A549 (cell line): ENCODE measurements around the gene COL5A2.

ENCODE experiments used
- EHMT2 ChIP-seq: fragments of 200-600 bp; sonication (generic); IDR thresholded peaks from 2 replicates; pipeline ENCODE4 v1.6.1; 2016; ENCODE audit warnings: antibody characterized with exemption, low read depth, mild to moderate bottlenecking, moderate library complexity
- EP300 ChIP-seq, 2 experiments: fragments of >200 bp; sonication (Bioruptor Twin); formaldehyde crosslinking; IDR thresholded peaks; 2 replicates in 1 of 2; 3 replicates in 1 of 2; pipeline ENCODE4 v1.6.1; 2016 to 2017
- ESRRA ChIP-seq: fragments of 150-350 bp; IDR thresholded peaks from 2 replicates; pipeline ENCODE4 v1.6.1; 2014; ENCODE audit warnings: mild to moderate bottlenecking, low read length, borderline replicate concordance
- FOSL2 ChIP-seq, 2 experiments: fragments of 450-650 bp in 1 of 2; fragments of >200 bp in 1 of 2; sonication (Bioruptor Twin) in 1 of 2; formaldehyde crosslinking; IDR thresholded peaks; 2 replicates each; pipeline versions ENCODE4 v1.5.0 to v1.6.1; 2016 to 2020; ENCODE audit warnings: mild to moderate bottlenecking in 1 of 2, moderate library complexity in 1 of 2
- JUN ChIP-seq, 2 experiments: fragments of >200 bp; sonication (Bioruptor Twin); formaldehyde crosslinking; IDR thresholded peaks; 2 replicates in 1 of 2; 3 replicates in 1 of 2; pipeline ENCODE4 v1.6.1; 2016 to 2017
- PHF8 ChIP-seq: fragments of 200-600 bp; sonication (generic); IDR thresholded peaks from 2 replicates; pipeline ENCODE4 v1.6.1; 2016; ENCODE audit warnings: low read depth, mild to moderate bottlenecking, antibody characterized with exemption, moderate library complexity, borderline replicate concordance
- RAD21 ChIP-seq, 2 experiments: fragments of >200 bp in 1 of 2; sonication (Bioruptor Twin) in 1 of 2; formaldehyde crosslinking in 1 of 2; IDR thresholded peaks in 1 of 2; conservative IDR thresholded peaks in 1 of 2; 2 replicates in 1 of 2; 3 replicates in 1 of 2; pipeline ENCODE4 v1.6.1; 2012 to 2018; ENCODE audit warnings: inconsistent platforms in 1 of 2
- TF ChIP-seq, protein P1 (sequence below): fragments of >200 bp; sonication (Bioruptor Twin); formaldehyde crosslinking; IDR thresholded peaks from 3 replicates; pipeline ENCODE4 v1.5.1; 2016

DNA sequence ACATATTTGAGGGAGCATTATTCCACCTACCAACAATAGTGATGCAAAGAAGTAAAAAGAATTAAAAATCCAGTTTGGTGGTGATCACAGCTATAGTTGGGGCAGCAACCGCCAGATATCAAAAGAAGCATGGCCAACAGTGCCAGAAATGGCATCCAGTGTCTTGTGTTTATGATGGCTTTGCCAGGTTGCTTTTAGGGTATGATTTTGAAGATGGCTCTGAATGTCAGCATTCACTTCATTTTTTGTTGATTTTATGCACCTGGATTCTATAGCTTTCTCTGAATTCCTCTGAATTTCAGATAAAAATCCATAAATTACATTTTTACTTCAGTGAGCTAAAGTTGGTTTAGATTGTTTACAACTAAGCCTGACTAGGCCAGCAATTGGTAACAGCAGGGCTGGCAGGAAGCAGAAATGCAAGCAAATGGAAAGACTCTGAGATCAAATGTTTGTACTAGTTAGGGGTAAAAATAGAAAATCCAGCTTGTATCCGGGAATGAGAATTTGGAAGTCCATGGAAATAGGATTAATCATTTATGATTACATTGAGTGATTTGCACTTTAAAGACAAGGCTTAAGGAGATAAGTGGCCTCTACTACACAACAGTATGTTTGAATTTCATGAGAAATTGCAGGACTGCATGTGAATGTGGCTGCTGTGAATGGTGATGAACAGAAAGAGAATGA lies 165.0 kb downstream of the COL5A2 start:
- TF ChIP-seq, protein P1, sequence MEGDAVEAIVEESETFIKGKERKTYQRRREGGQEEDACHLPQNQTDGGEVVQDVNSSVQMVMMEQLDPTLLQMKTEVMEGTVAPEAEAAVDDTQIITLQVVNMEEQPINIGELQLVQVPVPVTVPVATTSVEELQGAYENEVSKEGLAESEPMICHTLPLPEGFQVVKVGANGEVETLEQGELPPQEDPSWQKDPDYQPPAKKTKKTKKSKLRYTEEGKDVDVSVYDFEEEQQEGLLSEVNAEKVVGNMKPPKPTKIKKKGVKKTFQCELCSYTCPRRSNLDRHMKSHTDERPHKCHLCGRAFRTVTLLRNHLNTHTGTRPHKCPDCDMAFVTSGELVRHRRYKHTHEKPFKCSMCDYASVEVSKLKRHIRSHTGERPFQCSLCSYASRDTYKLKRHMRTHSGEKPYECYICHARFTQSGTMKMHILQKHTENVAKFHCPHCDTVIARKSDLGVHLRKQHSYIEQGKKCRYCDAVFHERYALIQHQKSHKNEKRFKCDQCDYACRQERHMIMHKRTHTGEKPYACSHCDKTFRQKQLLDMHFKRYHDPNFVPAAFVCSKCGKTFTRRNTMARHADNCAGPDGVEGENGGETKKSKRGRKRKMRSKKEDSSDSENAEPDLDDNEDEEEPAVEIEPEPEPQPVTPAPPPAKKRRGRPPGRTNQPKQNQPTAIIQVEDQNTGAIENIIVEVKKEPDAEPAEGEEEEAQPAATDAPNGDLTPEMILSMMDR, result no peak
- no peak for TF ChIP-seq EP300 (IDR thresholded peaks at IDR 0.05)
- no peak for TF ChIP-seq FOSL2 (IDR thresholded peaks at IDR 0.05)
- no peak for TF ChIP-seq FOSL2 (CRISPR knock-in tag; IDR thresholded peaks at IDR 0.05)
- TF ChIP-seq EHMT2, result no peak
- no peak for TF ChIP-seq PHF8
- no peak for TF ChIP-seq JUN (IDR thresholded peaks at IDR 0.05)
- TF ChIP-seq RAD21 (conservative IDR thresholded peaks at IDR 0.05 in 1 of 2, IDR thresholded peaks at IDR 0.05 in 1 of 2), result no peak
- no peak for TF ChIP-seq ESRRA
